OCI-LY7 (cell line): ENCODE data around the gene AGPAT3. TPM values are rescaled to one million over a fixed set of nuclear protein-coding genes. Genes with fewer than 3 reads are reported as not detected.

ENCODE experiments used
- BruUV-seq: library from RNA; stranded (reverse); fragments of 400-500 nt; replicated peaks from 2 replicates; lab custom pipeline; 2021; lab: Mats Ljungman, UMichigan
- CTCF ChIA-PET: fragments of 300-600 bp; sonication (Branson Sonifier 250); formaldehyde crosslinking; loops from one replicate; lab custom pipeline; 2022; ENCODE audit warnings: antibody characterized with exemption; ENCODE audit not compliant: unreplicated experiment; lab: Charles Lee
- POLR2A ChIA-PET: fragments of 300-600 bp; sonication (Branson Sonifier 250); formaldehyde crosslinking; loops from one replicate; lab custom pipeline; 2022; ENCODE audit warnings: antibody characterized with exemption; lab: Charles Lee
- DNase-seq: peaks from one replicate; pipeline ENCODE4 v3.0.0-alpha.2; 2015; ENCODE audit warnings: low spot score
- H2AFZ ChIP-seq: fragments of 200-600 bp; sonication (generic), shearing (Covaris generic); 2 replicates; pipeline ENCODE4 v1.6.1; 2014; ENCODE audit warnings: mild to moderate bottlenecking, antibody characterized with exemption, low read length, moderate library complexity
- H3K27ac ChIP-seq: fragments of 200-600 bp; sonication (generic); 2 replicates; pipeline ENCODE4 v1.5.1; 2014; ENCODE audit warnings: mixed run types, low read depth, mild to moderate bottlenecking, moderate library complexity, low read length, inconsistent platforms; ENCODE audit not compliant: poor library complexity, severe bottlenecking
- H3K36me3 ChIP-seq: fragments of 200-600 bp; sonication (generic); 2 replicates; pipeline ENCODE4 v1.6.1; 2014; ENCODE audit warnings: mild to moderate bottlenecking, antibody characterized with exemption, low read length, moderate library complexity, mixed read lengths; ENCODE audit not compliant: insufficient read depth
- H3K4me1 ChIP-seq: fragments of 200-600 bp; sonication (generic); 2 replicates; pipeline ENCODE4 v1.5.1; 2014; ENCODE audit warnings: mild to moderate bottlenecking, low read length; ENCODE audit not compliant: insufficient read depth, poor library complexity, severe bottlenecking
- H3K4me2 ChIP-seq: fragments of 200-600 bp; sonication (generic); 2 replicates; pipeline ENCODE4 v1.6.1; 2014; ENCODE audit warnings: mild to moderate bottlenecking, low read length
- H3K4me3 ChIP-seq: fragments of 200-600 bp; sonication (generic); 2 replicates; pipeline ENCODE4 v1.5.1; 2014; ENCODE audit warnings: mild to moderate bottlenecking, low read depth, low read length; ENCODE audit not compliant: poor library complexity, severe bottlenecking
- H3K79me2 ChIP-seq: fragments of 200-600 bp; sonication (generic); 2 replicates; pipeline ENCODE4 v1.6.1; 2016; ENCODE audit warnings: low read depth, mild to moderate bottlenecking, low read length, moderate library complexity, mixed read lengths; ENCODE audit not compliant: insufficient read depth
- H3K9me2 ChIP-seq: fragments of 200-600 bp; sonication (generic); 2 replicates; pipeline ENCODE4 v1.6.1; 2016; ENCODE audit warnings: mild to moderate bottlenecking, low read length, mixed read lengths; ENCODE audit not compliant: insufficient read depth
- H3K9me3 ChIP-seq: fragments of 200-600 bp; sonication (generic); 2 replicates; pipeline ENCODE4 v1.6.1; 2014; ENCODE audit warnings: mild to moderate bottlenecking, mixed run types, low read length, mixed read lengths
- H4K20me1 ChIP-seq: fragments of 200-600 bp; sonication (generic); 2 replicates; pipeline ENCODE4 v1.6.1; 2014; ENCODE audit warnings: mild to moderate bottlenecking, antibody characterized with exemption, low read length, moderate library complexity, mixed read lengths; ENCODE audit not compliant: insufficient read depth
- EZH2phosphoT487 ChIP-seq: fragments of 200-600 bp; sonication (generic); IDR thresholded peaks from 2 replicates; pipeline ENCODE4 v1.6.1; 2018; ENCODE audit warnings: low read depth, borderline replicate concordance, mild to moderate bottlenecking, mixed run types, antibody characterized with exemption, low read length, moderate library complexity, mixed read lengths
- intact Hi-C: fragments of 100-400 bp; cut with micrococcal nuclease; formaldehyde crosslinking; loops from one replicate; pipeline ENCODE4 v1.10.0; 2022; ENCODE audit not compliant: unreplicated experiment
- total RNA-seq, 2 experiments: library from RNA; depleted of rRNA in 1 of 2; stranded (reverse); fragments of >200 nt in 1 of 2; shearing (Covaris generic) in 1 of 2; gene quantifications; 2 replicates each; pipeline ENCODE4 v1.2.3, GENCODE V29; 2014 to 2022
- TF ChIP-seq, protein P1 (sequence below): fragments of 200-600 bp; sonication (generic); conservative IDR thresholded peaks from 2 replicates; pipeline ENCODE4 v1.5.1; 2014; ENCODE audit warnings: mild to moderate bottlenecking, antibody characterized with exemption, low read length, moderate library complexity, mixed read lengths

Gene AGPAT3
- total RNA-seq, 2 experiments from 2014 or later: 9.2 to 33.4 TPM

- Histone ChIP-seq H3K4me1 (no peaks in the 10 kb centered on the region), H3K36me3 (no peaks in the 10 kb centered on the region), H3K79me2 (no peaks in the 10 kb centered on the region), H3K4me2 (no peak overlapping the region), H3K9me2 (no peaks in the 10 kb centered on the region), H3K4me3 (no peak overlapping the region), H3K9me3 (no peaks in the 10 kb centered on the region), H4K20me1 (no peaks in the 10 kb centered on the region; the same call in 1 of the 2 replicates), H3K27ac (no peak overlapping the region), H2AFZ (no peak overlapping the region)
- CTCF ChIA-PET: no interaction called here
- no TSS peak for BruUV-seq
- DNase-seq: no peak
- POLR2A ChIA-PET: no interaction called here
- no peak for TF ChIP-seq EZH2phosphoT487
- TF ChIP-seq, protein P1, sequence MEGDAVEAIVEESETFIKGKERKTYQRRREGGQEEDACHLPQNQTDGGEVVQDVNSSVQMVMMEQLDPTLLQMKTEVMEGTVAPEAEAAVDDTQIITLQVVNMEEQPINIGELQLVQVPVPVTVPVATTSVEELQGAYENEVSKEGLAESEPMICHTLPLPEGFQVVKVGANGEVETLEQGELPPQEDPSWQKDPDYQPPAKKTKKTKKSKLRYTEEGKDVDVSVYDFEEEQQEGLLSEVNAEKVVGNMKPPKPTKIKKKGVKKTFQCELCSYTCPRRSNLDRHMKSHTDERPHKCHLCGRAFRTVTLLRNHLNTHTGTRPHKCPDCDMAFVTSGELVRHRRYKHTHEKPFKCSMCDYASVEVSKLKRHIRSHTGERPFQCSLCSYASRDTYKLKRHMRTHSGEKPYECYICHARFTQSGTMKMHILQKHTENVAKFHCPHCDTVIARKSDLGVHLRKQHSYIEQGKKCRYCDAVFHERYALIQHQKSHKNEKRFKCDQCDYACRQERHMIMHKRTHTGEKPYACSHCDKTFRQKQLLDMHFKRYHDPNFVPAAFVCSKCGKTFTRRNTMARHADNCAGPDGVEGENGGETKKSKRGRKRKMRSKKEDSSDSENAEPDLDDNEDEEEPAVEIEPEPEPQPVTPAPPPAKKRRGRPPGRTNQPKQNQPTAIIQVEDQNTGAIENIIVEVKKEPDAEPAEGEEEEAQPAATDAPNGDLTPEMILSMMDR: no peak
- intact Hi-C loops: no loop called here
Measured at GRCh38 chr21:44003307-44003966, 138.4 kb downstream of the AGPAT3 start.

DNA sequence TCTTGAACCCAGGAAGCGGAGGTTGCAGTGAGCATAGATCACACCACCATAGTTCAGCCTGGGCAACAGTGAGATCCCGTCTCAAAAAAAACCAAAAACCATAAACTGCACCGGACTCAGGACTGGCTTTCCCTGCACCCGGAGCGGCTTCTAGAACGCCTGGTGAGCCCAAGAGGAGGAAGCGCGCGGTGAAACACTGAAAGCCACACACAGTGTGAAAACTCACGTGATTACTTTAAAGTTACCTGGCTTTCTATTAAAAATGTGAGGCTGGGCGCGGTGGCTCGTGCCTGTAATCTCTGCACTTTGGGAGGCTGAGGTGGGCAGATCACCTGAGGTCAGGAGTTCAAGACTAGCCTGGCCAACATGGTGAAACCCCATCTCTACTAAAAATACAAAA lies 140.0 kb downstream of the AGPAT3 start:
- no peak for DNase-seq
- H3K79me2 ChIP-seq: no peaks in the 10 kb centered on the region
- no peaks in the 10 kb centered on the region for H3K9me2 ChIP-seq
- ChIA-PET POLR2A (no interaction called here), CTCF (no interaction called here)
- H3K4me1 ChIP-seq: no peaks in the 10 kb centered on the region
- no peaks in the 10 kb centered on the region; the same call in 1 of the 2 replicates for H4K20me1 ChIP-seq
- H2AFZ ChIP-seq: no peak overlapping the region
- BruUV-seq: no TSS peak
- intact Hi-C loops: no loop called here
- no peaks in the 10 kb centered on the region for H3K36me3 ChIP-seq
- H3K9me3 ChIP-seq: no peaks in the 10 kb centered on the region
- H3K4me3 ChIP-seq: no peak overlapping the region
- TF ChIP-seq, protein P1: no peak
- no peak for TF ChIP-seq EZH2phosphoT487
- H3K4me2 ChIP-seq: no peak overlapping the region
- H3K27ac ChIP-seq: no peak overlapping the region

DNA sequence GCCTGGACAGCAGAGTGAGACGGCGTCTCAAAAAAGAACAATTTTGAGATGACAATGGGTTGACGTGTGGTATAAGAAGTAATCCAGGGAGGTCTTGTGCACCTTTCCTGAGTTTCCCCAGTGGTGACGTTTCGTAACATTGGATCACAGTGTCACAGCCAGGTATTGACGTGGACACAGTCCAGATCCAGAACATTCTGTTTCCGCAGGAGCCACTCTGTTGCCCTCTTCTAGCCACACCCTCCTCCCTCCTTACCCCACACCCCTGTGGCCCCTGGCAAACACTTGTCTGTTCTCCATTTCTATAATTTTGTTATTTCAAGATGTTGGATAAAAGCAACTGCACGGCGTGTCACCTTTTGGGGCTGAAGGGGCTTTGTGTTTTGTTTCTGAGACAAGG lies 140.6 kb downstream of the AGPAT3 start:
- Histone ChIP-seq H3K4me1 (no peaks in the 10 kb centered on the region), H3K4me2 (no peak overlapping the region), H3K79me2 (no peaks in the 10 kb centered on the region), H3K9me2 (no peaks in the 10 kb centered on the region), H4K20me1 (no peaks in the 10 kb centered on the region; the same call in 1 of the 2 replicates), H3K27ac (no peak overlapping the region), H2AFZ (no peak overlapping the region), H3K4me3 (no peak overlapping the region), H3K36me3 (no peaks in the 10 kb centered on the region), H3K9me3 (no peaks in the 10 kb centered on the region)
- no peak for DNase-seq
- POLR2A ChIA-PET: no interaction called here
- intact Hi-C loops: no loop called here
- CTCF ChIA-PET: no interaction called here
- no peak for TF ChIP-seq EZH2phosphoT487
- TF ChIP-seq, protein P1: no peak
- BruUV-seq: no TSS peak
